GM18868 (cell line): ENCODE measurements around the gene UST.
A peak's percentile ranks its signal among the peaks of the same experiment; 100 is the strongest.
"Not testable (repeated sequence)": the region's sequence is repeated elsewhere in the genome, so short reads cannot be mapped to it uniquely, and the experiment has no call there.

Source experiments
- ATAC-seq: cut with Tn5 transposase; IDR thresholded peaks from one replicate; pipeline ENCODE4 v1.9.1; 2021; ENCODE audit warnings: mild to moderate bottlenecking, moderate library complexity; ENCODE audit not compliant: unreplicated experiment

UST gene

DNA sequence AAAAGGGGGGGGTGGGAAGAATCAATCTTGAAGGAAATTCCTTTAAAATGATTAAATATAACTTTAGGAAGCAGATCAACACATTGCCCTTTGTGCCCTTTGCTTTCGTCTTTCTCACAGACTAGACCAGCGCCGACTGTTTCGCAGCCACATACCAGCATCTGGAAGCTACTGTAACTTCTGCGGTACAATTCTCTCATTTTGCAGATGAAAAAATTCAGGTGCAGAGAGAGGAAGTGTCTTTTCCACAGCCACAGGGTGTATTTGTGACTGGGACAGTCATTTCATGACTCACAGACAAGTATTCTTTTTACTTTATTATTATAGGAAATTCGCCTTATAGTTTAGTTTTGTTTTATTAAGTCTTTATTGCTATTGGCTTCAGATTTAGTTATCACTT, 84.2 kb downstream of the UST start:
- peak; percentile 60 for ATAC-seq

DNA sequence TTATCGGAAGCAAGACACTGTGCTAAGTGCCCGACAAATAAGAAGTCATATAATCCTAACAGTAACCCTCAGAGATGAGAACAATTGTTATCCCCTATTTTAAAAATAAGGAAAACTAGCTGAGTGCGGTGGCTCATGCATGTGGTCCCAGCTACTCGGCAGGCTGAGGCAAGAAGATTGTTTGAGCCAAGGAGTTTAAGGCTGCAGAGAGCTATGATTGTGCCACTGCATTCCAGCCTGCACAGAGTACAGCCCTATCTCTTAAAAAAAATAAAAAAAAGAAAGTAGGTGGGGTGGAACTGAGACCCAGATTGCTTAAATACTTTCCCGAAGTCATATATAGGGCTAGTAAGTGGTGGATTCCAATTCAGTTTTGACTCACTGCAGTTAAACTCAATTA, 84.7 kb downstream of the UST start:
- ATAC-seq = no peak

DNA sequence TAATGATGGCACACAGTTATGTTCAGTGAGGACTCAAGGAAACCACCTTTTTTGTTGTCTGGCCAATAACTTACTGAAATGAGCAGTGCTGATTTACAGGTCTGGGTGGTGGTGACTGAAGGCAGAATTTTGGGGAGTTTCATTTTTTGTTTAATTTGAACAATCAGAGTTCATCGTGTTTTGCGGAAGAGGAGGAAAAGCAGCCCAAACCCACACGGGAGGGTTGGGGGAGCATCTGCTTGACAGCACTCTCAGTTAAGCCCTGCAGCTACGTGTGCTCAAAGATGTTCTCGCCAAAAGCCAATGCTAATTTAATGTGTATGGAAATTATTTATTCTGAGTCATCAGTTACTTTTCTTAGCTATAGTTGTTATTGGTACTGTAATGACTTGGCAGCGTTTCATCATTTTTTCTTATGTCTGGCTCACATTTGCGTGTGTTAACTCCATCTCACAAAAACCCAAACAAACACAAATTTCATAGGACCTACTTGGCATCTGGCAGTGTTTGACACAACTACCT, 89.2 kb downstream of the UST start:
- peak; percentile 71 for ATAC-seq

DNA sequence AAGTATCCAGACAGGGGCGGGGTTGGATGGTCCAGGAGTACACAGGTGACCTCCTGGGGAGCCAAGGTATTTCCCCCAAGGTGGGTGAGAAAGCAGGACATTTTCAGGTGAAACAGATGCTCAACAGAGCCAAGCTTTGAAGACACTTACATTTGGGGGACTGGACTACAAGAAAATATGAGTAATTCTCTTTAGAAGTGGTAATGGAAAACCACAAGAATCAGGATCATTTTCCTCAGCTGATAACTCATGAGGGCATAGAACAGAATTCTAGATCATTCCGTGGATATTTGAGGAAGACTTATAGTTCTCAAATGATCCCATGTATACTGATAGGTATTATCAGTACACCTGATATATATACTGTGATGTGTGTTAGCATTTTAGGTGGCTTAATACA, 89.9 kb downstream of the UST start:
- no peak for ATAC-seq

DNA sequence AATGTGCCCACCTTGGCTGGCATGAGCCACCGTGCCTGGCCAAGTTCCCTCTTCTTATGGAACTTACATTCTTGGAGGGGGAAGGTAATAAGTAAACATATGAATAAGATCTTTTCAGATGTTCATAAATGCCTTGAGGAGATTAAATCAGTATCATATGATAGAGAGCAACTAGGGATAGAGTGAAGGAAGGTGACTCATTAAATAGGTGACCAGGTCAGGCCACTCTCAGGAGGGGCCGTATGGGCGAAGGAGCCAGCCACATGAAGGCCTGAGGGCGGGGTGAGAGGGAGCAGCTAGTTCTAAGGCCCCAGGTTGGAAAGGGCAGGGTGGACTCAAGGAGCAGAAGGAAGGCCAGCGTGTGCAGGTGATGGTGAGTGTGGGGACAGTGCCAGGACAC, 91.1 kb downstream of the UST start:
- ATAC-seq = no peak

DNA sequence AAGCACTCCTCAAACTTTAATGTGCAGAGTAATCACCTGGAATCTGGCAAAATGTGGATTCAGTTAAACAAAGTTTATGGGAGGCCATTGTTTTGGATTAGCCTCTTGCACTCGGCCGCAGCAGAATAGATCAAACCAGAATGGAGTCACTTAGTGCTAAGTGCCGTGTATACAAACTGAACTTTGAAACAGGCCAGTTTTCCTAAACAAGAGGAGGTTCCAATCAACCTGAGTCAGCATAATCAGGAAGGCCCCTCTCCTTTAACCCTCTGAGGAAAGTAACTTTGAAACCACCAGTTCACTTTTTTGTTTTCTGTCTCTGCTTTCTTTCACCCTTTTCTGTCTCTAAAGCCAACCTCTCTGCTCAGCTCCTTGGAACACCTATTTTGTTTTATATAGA, 92.2 kb downstream of the UST start:
- ATAC-seq = no peak

DNA sequence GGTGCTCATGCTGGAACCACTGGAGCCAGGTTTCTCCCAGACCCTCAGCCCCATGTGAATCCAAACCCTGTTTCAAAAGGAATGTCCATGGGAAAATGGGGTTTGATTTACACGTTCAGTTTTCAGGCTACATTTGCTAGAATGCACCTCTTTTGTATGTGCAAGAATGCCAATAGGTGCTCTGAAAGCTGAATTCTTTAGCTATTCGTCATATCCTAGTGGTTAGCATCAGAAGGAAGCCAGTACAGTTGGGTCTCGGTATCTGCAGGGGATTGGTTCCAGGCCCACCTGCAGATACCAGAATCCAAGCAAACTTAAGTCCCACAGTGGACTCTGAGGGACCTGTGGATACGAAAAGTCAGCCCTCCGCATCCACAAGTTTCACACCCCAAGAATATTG, 93.4 kb downstream of the UST start:
- ATAC-seq = no peak

DNA sequence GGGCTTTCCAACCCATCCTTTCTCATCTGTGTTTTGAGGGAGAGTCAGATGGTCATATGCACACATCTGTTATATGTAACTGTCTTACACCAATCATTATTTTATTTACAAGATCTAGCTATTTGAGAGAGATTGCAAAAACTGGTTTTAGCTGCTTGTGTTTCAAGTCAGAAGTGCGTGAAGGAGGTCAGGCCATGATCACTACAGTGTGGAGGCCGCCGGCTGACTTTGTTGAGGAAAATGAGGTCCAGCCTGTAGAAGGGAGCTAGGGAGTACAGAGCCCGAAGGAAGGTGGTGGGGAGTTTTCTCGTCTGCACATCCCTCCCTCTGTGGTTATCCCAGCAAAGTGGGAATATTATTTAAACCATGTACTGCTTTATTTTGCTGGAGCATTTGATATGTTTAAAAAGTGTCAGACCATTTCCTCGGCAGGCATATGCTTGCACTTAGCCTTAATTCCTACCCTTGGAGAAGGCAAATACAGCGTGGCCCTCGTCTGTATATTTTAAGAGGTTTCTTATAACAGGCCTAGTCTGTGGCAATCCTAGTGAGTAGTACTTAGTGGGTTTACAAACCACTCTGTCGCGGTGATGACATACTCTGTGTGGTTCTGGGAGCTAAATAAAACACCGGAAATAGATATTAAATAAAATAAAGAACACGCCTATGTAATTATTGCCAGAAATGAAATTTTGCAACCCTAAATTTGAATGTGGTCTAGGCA, 95.6 kb downstream of the UST start:
- no peak for ATAC-seq

DNA sequence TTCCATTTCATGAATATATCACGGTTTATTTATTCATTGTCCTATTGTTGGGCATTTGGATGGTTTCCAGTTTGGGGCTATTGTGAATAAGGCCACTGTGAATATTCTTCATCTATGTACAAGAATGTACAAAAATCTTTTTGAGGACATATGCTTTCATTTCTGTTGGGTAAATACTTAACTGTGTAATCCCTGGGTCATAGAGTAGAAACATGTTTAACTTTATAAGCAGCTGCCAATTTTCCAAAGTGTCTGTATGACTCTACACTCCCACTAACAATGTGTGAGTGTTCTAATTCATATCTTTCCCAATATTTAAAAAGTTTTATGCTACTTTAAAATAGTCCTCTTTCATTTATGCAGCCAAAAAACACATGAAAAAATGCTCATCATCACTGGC, 98.6 kb downstream of the UST start:
- no peak for ATAC-seq

DNA sequence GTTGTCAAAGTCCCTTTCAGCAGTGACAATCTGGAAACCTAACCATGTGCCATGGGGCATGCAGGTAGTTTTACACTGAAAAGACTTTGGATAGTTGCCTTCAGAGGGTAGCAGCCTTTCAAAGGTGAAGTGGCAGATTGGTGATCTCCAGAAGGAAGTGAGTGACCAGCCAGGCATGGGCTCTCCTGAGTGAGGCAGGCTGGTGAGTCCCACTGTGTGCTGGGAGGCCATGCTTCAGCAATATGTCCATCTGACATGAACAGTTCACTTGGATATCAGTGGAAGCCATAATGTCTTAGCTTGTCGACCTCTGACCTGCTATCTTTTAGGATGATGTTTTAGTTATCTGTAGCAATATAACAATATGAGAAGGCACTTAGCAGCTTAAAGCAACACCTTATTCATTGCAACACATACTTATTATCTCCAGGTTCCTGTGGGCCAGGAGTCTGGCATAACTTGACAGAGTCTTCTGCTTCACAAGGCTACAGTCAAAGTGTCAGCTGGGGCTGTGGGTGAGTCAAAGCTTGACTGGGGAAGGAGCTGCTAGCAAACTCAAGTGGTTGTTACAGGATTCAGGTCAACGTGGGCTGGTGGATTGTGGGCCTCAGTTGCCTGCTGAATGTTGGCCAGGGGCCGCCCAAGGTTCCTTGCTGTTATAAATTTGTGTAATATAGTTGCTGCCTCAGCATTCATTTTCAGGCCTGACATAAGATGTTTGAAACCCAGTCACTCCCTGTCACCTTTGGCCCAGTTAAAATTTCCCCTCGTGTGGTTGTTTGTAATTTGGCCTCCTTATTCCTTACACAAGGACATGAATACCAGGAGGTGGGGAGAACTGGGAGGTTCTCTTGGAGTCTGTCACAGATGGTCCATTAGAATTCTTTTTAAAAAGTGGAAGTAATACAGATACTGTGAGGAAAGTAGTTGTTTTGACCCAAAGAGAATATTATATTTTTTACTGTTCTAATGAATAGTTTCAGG, 100.2 kb downstream of the UST start:
- peak; percentile 65 for ATAC-seq

DNA sequence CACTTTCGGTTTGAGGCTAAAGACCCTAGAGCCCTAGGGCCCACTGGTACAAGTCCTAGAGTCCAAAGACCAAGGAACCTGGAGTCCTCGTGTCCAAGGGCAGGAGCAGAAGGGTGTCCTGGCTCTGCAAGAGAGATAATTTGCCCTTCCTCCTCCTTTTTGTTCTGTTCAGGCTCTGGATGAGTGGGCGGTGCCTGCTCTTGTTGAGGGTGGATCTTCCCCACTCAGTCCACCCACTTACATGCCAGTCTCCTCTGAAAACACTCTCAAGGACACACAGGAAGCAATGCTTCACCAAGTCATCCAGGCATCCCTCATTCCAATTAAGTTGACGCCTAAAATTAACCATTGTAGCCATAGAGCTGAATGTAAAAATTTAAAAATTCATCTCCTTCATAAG, 102.1 kb downstream of the UST start:
- no peak for ATAC-seq

DNA sequence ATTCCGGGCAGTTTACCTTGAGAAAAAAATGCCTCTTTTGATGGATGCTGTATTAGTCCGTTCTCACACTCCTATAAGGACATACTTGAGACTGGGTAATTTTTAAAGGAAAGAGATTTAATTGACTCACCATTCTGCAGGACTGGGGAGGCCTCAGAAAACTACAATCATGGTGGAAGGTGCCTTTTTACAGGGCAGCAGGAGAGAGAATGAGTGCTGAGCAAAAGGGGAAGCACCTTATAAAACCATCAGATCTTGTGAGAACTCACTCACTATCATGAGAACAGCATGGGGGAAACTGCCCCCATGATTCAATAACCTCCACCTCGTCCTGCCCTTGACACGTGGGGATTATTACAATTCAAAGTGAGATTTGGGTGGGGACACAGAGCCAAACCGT, 102.6 kb downstream of the UST start:
- not testable (repeated sequence) for ATAC-seq

DNA sequence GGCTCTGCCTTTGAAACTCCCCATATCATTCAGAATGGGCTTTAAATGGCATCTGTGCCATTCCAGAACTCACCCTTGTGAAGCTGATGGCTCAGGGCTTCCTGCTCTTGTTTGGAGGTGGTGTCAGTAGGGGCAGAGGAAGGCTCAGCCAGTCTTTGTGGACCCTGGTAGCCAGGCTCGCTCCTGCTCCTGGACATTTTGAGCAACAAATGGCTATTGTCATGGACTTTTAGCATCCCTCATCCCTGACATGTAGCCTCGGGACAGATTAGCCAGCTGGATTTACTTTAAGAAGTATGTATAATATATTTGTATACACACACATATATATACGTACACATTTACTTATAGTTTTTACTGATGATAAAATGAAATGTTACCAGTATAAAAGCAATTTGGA, 104.1 kb downstream of the UST start:
- ATAC-seq = no peak

DNA sequence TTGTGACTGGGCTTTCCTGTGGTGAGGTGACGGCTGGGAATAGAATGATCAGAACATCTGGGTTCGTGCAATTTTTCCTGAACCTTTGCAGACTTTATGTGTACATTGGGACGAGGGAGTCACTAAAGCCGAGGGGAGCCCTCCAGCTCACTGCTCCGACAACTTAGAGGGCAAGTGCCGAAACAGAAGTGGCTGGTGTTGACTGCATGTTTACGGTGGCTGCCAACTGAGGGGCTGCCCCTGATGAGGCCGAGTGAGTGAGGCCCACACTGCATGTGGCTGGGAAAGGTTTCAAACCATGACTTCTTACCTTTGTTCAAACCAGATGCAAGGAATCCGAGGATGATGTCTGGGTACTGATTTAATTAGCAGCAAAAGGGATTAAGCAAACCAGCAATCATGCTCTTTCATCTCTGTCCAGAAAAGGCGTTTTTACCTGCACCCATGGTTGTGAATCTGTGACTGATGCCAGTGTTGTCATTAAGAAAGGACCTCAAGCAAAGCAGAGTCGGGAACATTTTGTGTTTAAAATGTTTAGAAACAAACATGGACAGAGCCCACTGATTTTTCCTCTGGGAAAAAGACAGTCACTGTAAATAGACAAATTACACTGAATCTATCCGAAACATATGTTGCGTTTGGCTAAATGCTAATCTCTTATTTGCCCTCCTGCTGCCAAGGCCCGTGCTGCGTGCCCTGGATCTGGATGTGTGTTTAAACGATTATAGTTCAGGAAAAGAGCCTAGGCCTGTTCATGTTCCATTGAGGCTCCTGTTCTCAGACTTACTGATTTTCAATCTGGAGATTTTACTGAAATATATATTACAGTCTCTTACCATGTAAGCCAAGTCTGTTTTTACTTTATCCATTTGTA, 105.1 kb downstream of the UST start:
- ATAC-seq = no peak

DNA sequence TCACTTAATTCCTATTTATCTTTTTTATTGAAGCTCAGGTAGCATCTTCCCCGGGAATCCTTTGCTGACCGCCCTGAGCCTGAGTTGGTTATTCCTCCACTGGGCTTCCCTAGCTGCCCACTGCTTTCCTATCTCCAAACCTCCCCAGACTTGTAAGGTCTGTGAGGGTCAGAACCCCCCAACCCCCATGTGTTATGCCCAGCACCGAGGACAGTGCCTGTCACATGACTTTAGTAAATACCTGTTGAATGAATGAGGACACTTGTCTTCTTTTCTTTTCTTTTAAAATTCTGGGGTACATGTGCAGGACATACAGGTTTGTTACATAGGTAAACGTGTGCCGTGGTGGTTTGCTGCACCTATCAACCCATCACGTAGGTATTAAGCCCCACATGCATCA, 105.9 kb downstream of the UST start:
- ATAC-seq = no peak

DNA sequence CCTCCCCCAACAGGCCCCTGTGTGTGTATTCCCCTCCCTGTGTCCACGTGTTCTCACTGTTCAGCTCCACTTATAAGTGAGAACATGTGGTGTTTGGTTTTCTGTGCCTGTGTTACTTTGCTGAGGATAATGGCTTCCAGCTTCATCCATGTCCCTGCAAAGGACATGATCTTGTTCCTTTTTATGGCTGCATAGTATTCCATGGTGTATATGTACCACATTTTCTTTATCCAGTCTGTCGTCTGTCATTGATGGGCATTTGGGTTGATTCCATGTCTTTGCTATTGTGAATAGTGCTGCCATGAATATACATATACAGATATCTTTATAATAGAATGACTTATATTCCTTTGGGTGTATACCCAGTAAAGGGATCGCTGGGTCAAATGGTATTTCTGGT, 106.3 kb downstream of the UST start:
- not testable (repeated sequence) for ATAC-seq

DNA sequence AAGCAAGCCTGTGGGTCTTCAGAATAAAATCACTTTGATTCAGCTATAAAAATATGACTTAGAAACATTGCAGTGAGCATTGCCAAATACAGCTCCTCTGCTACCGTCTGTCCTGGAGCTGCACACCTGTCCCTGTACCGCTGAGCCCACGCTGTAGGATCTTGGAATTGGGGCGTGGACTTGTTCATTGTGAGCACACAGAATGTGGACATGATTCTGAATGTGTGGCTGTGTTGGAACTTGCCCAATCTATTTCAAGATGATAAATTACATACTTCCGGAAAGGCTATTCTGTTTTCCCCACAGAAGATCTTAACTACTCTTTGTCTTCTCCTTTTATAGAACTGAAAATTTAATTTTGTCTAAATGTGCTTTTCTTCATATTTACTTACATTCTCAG, 107.3 kb downstream of the UST start:
- ATAC-seq = no peak

DNA sequence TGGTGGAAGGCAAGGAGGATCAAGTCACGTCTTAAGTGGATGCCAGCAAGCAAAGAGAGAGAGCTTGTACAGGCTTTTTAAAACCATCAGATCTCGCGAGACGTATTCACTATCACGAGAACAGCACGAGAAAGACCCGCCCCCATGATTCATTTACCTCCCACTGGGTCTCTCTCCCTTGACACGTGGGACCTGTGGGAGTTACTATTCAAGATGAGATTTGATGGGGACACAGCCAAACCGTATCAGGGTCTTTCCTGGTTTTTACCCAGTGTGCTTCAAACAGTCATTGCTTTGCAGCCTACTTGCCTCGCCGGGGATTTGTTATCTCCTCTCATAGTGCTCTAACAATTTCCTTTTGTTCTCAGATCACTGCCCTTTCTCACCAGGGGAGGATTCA, 108.2 kb downstream of the UST start:
- no peak for ATAC-seq

DNA sequence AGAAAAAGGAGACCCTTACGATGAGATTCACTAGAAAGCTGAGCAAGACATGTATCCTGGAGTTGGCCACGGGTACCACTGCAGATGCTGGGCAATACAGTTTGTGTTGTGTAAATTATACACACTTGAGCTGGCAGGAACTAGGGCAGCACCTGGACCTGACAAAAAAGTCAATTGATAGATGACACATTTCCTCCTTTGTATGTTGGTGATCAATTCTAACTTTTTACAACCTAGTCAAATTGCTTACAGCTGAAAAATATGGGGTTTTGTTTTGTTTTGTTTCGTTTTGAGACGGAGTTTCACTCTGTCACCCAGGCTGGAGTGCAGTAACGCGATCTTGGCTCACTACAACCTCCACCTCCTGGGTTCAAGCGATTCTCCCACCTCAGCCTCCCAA, 108.9 kb downstream of the UST start:
- no peak for ATAC-seq

DNA sequence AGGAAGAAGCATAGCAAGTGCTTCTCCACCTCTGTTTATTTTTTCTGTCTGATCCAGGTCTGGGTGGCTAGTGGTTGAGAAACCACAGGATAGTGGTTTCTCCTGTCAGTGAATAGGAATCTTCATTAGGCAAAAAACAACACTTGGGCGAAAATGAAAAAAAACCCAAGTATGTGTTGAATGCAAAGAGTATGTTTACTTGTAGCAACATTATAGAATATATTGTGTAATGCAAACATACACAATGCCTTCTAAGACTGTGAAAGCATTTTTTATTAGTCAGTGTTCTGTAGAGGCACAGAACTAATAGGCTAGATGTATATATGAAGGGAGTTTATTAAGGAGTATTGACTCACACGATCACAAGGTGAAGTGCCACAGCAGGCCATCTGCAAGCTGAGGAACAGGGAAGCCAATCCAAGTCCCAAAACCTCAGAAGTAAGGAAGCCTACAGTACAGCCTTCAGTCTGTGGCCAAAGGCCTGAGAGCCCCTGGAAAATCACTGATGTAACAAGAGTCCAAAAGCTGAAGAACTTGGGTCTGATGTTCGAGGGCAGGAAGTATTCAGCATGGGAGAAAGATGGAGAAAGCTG, 111.1 kb downstream of the UST start:
- ATAC-seq = no peak

DNA sequence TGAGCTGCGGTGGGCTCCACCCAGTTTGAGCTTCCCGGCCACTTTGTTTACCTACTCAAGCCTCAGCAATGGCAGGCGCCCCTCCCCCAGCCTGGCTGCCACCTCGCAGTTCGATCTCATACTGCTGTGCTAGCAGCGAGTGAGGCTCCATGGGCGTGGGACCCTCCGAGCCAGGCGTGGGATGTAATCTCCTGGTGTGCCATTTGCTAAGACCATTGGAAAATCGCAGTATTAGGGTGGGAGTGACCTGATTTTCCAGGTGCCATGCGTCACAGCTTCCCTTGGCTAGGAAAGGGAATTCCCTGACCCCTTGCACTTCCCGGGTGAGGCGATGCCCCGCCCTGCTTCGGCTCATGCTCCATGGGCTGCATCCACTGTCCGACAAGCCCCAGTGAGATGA, 117.3 kb downstream of the UST start:
- not testable (repeated sequence) for ATAC-seq
